GM18526 (cell line): ENCODE data around the gene FHOD3.

Experiments
- POLR2A ChIP-seq: IDR thresholded peaks from 3 replicates; pipeline ENCODE4 v1.6.1; 2011; ENCODE audit not compliant: insufficient read length; ENCODE audit errors: extremely low read depth

The FHOD3 gene

DNA sequence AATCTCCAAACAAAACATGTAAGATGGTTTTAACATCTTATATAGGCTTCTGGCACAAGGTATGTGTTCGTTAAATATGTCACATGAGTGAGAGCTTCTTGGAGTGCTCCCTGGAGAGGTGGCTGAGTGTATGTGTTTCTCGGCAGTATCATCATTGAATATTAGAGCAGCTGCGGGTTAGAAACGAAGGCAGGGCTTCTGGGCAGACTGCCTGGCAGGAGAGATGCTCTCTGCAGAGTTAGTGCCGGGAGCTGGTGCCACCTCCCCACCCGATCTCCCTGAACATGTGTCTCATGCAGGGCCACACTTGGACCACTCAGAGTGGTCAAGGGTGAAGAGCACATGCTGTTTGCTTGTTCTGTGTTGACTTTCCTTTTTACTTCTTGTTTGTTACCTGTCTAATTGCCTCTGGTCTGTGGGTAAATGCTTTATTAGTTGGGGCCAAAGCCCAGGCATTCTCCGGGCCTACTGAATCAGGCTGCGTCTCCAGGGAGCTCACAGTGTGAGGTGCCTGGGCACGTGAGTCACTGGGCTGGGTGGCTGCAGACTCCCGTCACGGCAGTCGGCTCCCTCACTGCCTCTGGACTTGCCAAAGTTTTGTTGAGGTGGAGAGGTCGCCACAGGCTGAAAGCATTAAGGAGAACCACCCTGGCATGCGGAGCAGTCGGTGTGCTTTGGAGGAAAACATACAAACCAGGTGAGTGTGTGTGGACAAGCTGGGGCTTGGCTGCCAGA is 246.6 kb downstream of the FHOD3 start:
- TF ChIP-seq POLR2A: no peak

- no peak for TF ChIP-seq POLR2A
These were observed 248.4 kb downstream of the FHOD3 start for GRCh38 chr18:36545821-36546427.

DNA sequence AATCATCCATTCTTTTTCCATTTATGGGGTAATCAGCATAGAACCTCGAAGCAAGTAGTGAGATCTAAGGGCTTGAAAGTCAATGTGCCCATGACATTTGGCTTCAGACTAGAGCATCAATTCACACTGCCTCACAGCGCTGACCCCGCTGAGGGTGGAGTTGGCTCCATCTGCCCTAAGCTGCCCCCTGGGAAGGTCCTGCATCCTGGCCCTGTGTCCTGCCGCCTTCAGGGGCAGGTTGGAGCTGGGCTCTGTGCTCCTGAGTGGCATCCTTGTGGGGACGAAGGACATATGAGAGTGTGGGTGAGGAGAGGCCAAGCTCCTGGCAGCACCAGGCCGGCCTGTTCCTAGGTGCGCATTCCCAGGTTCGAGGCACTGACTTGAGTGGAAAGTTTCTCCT is 249.4 kb downstream of the FHOD3 start:
- TF ChIP-seq POLR2A: no peak

DNA sequence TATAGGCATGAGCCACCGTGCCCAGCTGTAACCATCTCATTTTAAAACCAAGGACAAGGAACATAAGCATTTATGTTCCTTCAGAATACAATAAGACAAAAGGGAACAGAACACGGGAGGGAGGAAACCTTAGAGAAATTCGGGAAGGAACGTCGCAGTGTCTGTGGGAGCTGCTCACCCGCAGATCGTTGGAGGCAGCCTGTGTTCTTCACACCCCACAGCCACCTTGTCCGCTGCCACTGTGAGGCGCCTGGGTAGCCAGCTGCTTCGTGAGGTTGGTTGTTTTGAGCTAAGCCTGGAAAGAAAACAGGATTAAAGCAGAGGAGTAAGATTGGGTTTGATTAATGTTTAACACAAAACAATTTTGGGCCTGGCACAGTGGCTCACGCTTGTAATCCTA is 250.0 kb downstream of the FHOD3 start:
- TF ChIP-seq POLR2A: no peak

DNA sequence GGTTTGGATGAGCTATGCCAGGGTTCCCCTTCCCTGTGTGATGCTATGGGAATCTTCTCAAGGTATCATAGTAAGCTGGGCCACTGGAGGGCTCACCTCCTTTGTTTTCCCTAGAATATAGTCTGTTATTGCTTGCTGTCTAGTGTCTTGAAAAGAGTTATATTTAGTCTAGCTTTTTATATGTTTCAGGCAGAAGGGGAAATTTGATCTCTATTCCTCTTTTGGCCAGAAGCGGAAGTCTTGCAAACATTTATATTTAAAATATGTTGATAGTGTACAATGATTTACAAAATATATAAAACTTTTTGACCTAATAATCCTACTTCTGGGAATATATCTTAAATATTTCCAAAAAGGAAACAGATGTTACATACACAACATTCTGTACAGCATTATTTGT is 260.7 kb downstream of the FHOD3 start:
- TF ChIP-seq POLR2A: no peak

GRCh38 chr18:36559149-36559857 is 261.8 kb downstream of the FHOD3 start:
- TF ChIP-seq POLR2A: no peak

DNA sequence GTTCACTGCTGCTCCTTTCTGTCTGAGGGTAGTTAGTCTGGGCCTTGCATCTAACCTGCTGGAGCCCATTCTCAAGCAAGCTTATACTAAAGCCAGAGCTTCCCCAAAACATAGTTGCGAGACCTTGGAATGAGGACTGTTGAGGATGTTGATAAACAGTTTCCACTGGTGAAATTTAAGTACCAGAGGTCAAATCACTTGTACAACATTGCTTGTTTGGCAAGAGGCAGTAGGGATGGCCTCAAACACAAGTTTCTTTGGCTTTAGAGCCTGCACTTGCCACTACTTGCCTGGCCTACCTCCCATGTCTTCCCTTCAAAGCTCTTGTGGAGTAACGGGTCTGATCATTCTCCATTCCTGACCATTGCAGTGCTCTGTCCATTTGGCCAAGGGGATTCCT is 262.7 kb downstream of the FHOD3 start:
- no peak for TF ChIP-seq POLR2A

DNA sequence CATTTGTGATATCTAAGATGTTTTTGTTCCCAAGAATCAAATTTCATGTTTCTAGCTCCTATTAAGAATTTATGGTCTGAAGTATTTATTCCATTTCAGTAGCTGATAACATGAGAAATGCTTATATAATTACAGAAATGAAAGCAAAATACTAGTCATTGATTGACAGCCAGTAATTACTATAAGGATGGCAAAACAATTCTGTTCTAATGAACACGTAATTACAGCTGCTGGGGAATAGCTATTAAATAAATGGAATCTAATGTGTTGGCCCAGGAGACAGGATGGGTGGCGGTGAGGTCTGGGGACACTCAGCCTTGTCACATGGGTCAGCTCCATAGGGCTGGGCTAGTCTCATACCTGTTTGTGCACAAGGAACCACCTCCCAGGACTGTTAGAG is 263.5 kb downstream of the FHOD3 start:
- TF ChIP-seq POLR2A: no peak

- TF ChIP-seq POLR2A: no peak
These were observed 267.3 kb downstream of the FHOD3 start for GRCh38 chr18:36564841-36565240.

DNA sequence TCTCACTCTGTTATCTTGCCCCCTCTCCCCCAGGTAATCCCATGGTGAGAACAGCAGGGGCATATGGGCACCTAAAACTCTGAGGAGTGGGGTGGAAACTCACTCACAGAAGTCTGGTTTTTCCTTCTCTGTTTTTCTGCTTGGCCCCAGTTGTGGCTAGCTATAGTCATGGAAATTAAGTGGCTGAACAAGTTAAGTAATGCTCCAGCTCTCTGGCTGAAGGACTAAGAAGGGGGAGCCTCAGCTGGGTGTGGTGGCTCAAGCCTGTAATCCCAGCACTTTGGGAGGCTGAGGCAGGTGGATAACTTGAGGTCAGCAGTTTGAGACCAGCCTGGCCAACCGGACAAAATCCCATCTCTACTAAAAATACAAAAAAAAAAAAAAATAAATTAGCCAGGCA is 270.3 kb downstream of the FHOD3 start:
- no peak for TF ChIP-seq POLR2A

DNA sequence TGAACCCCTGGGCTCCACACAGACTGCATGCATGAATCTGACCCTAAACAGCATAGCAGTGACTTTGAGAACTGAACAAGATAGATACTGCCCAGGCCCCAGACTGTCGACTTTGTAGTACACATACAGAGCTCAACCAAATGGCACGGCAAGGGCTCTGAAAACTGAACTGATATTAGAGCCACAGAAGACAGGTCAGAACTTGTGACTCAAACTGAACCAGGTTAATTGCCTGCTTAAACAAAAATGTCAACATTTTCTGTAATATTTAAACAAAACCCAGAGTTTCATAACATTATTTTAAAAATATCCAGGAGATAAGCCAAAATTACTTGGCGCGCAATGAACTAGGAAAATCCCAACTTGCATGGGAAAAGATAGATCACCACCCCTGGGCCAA is 271.0 kb downstream of the FHOD3 start:
- no peak for TF ChIP-seq POLR2A

DNA sequence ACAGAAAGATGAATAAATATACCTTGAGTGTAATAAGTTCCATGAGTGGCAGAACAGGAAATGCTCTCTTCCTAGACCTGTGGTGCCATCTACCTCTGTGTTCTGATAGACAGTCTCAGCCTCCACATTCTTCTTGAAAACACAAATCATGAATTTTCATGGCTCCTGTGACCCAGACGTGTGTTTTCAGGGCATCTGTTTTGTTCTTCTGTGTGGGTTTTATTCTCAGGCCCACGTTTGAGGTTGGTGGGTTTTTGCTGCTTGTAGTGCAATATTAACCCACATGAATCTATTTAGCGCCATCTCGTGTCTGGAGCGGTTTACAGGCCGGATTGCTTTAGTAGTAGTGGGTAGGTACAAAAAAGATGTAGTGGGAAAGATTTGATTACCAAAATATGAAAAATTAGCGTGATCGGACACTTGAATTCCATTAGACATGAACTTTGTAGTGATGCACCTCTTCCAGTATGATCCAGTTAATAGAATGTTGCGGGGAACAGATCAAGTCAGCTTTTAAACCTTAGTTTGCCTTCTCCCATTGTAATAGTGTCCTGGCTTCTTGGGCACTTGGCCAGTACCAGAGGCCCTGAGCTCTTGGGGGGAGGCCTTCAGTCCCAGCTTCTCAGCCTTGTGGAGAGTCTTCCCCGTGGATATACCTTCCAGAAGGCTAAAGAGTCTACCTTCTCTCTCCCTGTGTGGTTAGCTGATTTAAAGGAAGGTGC is 274.8 kb downstream of the FHOD3 start:
- no peak for TF ChIP-seq POLR2A

- TF ChIP-seq POLR2A: no peak
These were observed 278.8 kb downstream of the FHOD3 start for GRCh38 chr18:36576339-36576738.

DNA sequence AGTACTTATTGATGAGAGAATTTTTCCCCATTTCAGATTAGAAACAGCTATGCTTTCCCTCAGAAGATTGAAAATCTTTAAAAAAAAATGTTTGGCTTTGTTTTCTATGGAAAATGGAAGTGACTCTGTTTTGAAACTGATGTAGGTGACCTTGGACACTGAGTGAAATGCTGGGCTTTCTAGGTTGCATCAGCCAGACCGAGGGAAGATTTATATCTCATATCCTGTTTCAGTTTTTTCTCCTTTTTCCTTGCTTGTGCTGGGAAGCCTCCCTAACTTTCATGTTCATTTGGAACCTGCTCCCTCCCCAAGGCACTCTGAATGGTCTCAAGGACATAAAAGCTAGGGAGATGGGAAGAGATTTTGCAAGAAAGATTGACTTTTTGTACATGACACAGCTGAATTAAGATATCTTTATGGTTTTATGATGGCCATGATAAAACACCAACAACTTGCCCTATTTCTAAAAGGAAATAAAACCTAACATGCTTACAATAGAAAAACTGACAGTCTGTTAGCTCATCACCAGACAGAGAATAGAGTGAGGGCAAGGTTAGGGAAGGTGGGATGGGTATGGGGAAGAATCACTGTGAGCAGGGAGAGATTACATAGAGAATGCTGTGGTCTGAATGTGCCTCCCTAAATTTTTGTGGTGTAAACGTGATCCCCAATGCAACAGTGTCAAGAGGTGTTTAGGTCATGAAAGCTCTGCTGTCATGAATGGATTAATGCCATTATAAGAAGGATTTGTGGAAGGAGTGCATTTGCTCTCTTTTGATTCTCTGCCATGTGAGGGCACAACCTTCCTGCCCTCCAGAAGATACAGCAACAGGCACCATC is 281.6 kb downstream of the FHOD3 start:
- no peak for TF ChIP-seq POLR2A

- TF ChIP-seq POLR2A: no peak
These were observed 282.8 kb downstream of the FHOD3 start for GRCh38 chr18:36580266-36580665.
